Neural cell (in vitro differentiated cells): ENCODE results near the gene KRT86. TPM values are rescaled to one million over a fixed set of nuclear protein-coding genes. Genes with fewer than 3 reads are reported as not detected.

Experiments used
- H2AFZ ChIP-seq: fragments of 200-600, 300-800 bp; sonication (generic), shearing (Covaris generic); 2 replicates; pipeline ENCODE4 v1.6.0; 2014; ENCODE audit warnings: low read depth, mild to moderate bottlenecking, antibody characterized with exemption, low read length, moderate library complexity
- H3F3A ChIP-seq: fragments of 200-600 bp; shearing (Covaris generic); 2 replicates; pipeline ENCODE4 v1.6.1; 2016; ENCODE audit warnings: mild to moderate bottlenecking, moderate library complexity, mixed read lengths, antibody characterized with exemption, low read length; ENCODE audit not compliant: insufficient read depth, poor library complexity, severe bottlenecking
- H3K27ac ChIP-seq: fragments of 200-600, 300-800 bp; sonication (generic), shearing (Covaris generic); 2 replicates; pipeline ENCODE4 v1.5.1; 2014; ENCODE audit warnings: mild to moderate bottlenecking, low read length, moderate library complexity
- H3K27me3 ChIP-seq: fragments of 300-800, 200-600 bp; sonication (generic), shearing (Covaris generic); 2 replicates; pipeline ENCODE4 v1.6.0; 2014; ENCODE audit warnings: mild to moderate bottlenecking, low read depth, low read length, moderate library complexity; ENCODE audit not compliant: insufficient read depth
- H3K36me3 ChIP-seq: fragments of 300-800, 200-600 bp; sonication (generic), shearing (Covaris generic); 2 replicates; pipeline ENCODE4 v1.5.1; 2014; ENCODE audit warnings: mild to moderate bottlenecking, antibody characterized with exemption, low read length, moderate library complexity; ENCODE audit not compliant: insufficient read depth
- H3K4me2 ChIP-seq: fragments of 300-800, 200-600 bp; sonication (generic), shearing (Covaris generic); 2 replicates; pipeline ENCODE4 v1.6.0; 2014; ENCODE audit warnings: mild to moderate bottlenecking, low read length
- H3K4me3 ChIP-seq: fragments of 300-800, 200-600 bp; sonication (generic), shearing (Covaris generic); 2 replicates; pipeline ENCODE4 v1.5.1; 2014; ENCODE audit warnings: mild to moderate bottlenecking, low read length, moderate library complexity
- H3K79me2 ChIP-seq: fragments of 200-600 bp; shearing (Covaris generic); replicated peaks from 2 replicates; pipeline ENCODE4 v1.6.0; 2014; ENCODE audit warnings: mild to moderate bottlenecking, low read length, moderate library complexity; ENCODE audit not compliant: insufficient read depth
- H3K9ac ChIP-seq: fragments of 300-800, 200-600 bp; sonication (generic), shearing (Covaris generic); 2 replicates; pipeline ENCODE4 v1.6.1; 2016; ENCODE audit warnings: mild to moderate bottlenecking, low read length, mixed read lengths
- H3K9me2 ChIP-seq: fragments of 200-600 bp; shearing (Covaris generic); 2 replicates; pipeline ENCODE4 v1.6.1; 2016; ENCODE audit warnings: mild to moderate bottlenecking, low read length, mixed read lengths; ENCODE audit not compliant: insufficient read depth
- H3K9me3 ChIP-seq: fragments of 200-600, 300-800 bp; sonication (generic), shearing (Covaris generic); 2 replicates; pipeline ENCODE4 v1.6.1; 2016; ENCODE audit warnings: mild to moderate bottlenecking, mixed run types, low read length, moderate library complexity, mixed read lengths
- H4K20me1 ChIP-seq: fragments of 200-600 bp; shearing (Covaris generic); 2 replicates; pipeline ENCODE4 v1.6.1; 2016; ENCODE audit warnings: mild to moderate bottlenecking, mixed run types; ENCODE audit not compliant: insufficient read depth
- EP300 ChIP-seq: fragments of 450-650 bp; conservative IDR thresholded peaks from 2 replicates; pipeline ENCODE4 v1.6.1; 2014; ENCODE audit warnings: antibody characterized with exemption, mild to moderate bottlenecking, moderate library complexity; ENCODE audit not compliant: poor library complexity, severe bottlenecking
- EZH2 ChIP-seq: fragments of 200-600, 300-800 bp; shearing (Covaris generic), sonication (generic); IDR thresholded peaks from 2 replicates; pipeline ENCODE4 v1.6.1; 2014; ENCODE audit warnings: antibody characterized with exemption, low read length, borderline replicate concordance, mild to moderate bottlenecking; ENCODE audit not compliant: insufficient read depth, poor library complexity, severe bottlenecking
- MXI1 ChIP-seq: fragments of 450-650 bp; conservative IDR thresholded peaks from 2 replicates; pipeline ENCODE4 v1.6.1; 2014; ENCODE audit warnings: antibody characterized with exemption, mild to moderate bottlenecking; ENCODE audit not compliant: poor library complexity, severe bottlenecking
- POLR2AphosphoS5 ChIP-seq: IDR thresholded peaks from 2 replicates; pipeline ENCODE4 v1.6.1; 2012
- RAD21 ChIP-seq: fragments of 450-650 bp; conservative IDR thresholded peaks from 2 replicates; pipeline ENCODE4 v1.6.1; 2014; ENCODE audit warnings: antibody characterized with exemption, mild to moderate bottlenecking, moderate library complexity
- SMC3 ChIP-seq: fragments of 450-650 bp; conservative IDR thresholded peaks from 2 replicates; pipeline ENCODE4 v1.6.1; 2014; ENCODE audit warnings: antibody characterized with exemption, mild to moderate bottlenecking, moderate library complexity; ENCODE audit not compliant: poor library complexity
- TAF1 ChIP-seq: IDR thresholded peaks from 2 replicates; pipeline ENCODE4 v1.6.1; 2012; ENCODE audit warnings: low read depth
- polyA plus RNA-seq: library from polyadenylated mRNA; depleted of rRNA; stranded (reverse); fragments of >200 nt; gene quantifications from 2 replicates; pipeline ENCODE4 v1.2.3, GENCODE V29; 2014
- TF ChIP-seq, protein P1 (sequence below): IDR thresholded peaks from 2 replicates; pipeline ENCODE4 v1.6.1; 2012; ENCODE audit warnings: borderline replicate concordance
- TF ChIP-seq, protein P2 (sequence below): fragments of 450-650 bp; IDR thresholded peaks from 2 replicates; pipeline ENCODE4 v1.5.1; 2014; ENCODE audit warnings: antibody characterized with exemption, mild to moderate bottlenecking, moderate library complexity; ENCODE audit not compliant: poor library complexity, severe bottlenecking

Gene KRT86
- polyA plus RNA-seq, 1 donor from 2014 or later: not detected

DNA sequence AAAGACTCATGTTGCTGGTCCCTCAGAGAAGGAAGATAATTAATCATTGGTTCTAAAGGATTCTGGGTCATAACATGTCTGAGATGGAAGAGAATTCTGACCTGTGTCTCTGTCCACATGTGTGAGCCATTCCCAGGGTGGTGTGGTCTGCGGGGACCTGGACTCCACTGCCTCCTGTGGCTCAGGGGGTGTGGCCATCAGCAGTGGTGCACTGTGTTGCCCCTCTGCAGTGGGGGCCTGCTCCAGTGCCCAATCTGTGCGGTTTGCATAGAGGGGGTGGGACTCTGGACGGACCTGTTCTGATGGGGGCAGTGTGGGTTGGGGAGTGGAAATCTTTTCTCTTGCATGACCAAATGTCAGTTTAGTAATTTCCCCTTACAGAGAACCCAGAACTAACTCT, 79.3 kb downstream of the KRT86 start:
- Histone ChIP-seq H4K20me1 (no peaks in the 10 kb centered on the region), H3K27ac (no peak overlapping the region), H3K9me2 (no peaks in the 10 kb centered on the region), H3K9ac (no peak overlapping the region), H3K79me2 (no peaks in the 10 kb centered on the region), H3K27me3 (no peaks in the 10 kb centered on the region), H3K36me3 (no peaks in the 10 kb centered on the region), H3F3A (no peaks in the 10 kb centered on the region), H2AFZ (no peak overlapping the region), H3K4me2 (no peak overlapping the region), H3K9me3 (no peaks in the 10 kb centered on the region), H3K4me3 (no peak overlapping the region)
- TF ChIP-seq TAF1 (no peak), POLR2AphosphoS5 (no peak), SMC3 (no peak), RAD21 (no peak), EZH2 (no peak), EP300 (no peak), MXI1 (no peak)
- TF ChIP-seq, protein P1, sequence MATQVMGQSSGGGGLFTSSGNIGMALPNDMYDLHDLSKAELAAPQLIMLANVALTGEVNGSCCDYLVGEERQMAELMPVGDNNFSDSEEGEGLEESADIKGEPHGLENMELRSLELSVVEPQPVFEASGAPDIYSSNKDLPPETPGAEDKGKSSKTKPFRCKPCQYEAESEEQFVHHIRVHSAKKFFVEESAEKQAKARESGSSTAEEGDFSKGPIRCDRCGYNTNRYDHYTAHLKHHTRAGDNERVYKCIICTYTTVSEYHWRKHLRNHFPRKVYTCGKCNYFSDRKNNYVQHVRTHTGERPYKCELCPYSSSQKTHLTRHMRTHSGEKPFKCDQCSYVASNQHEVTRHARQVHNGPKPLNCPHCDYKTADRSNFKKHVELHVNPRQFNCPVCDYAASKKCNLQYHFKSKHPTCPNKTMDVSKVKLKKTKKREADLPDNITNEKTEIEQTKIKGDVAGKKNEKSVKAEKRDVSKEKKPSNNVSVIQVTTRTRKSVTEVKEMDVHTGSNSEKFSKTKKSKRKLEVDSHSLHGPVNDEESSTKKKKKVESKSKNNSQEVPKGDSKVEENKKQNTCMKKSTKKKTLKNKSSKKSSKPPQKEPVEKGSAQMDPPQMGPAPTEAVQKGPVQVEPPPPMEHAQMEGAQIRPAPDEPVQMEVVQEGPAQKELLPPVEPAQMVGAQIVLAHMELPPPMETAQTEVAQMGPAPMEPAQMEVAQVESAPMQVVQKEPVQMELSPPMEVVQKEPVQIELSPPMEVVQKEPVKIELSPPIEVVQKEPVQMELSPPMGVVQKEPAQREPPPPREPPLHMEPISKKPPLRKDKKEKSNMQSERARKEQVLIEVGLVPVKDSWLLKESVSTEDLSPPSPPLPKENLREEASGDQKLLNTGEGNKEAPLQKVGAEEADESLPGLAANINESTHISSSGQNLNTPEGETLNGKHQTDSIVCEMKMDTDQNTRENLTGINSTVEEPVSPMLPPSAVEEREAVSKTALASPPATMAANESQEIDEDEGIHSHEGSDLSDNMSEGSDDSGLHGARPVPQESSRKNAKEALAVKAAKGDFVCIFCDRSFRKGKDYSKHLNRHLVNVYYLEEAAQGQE: no peak
- TF ChIP-seq, protein P2, sequence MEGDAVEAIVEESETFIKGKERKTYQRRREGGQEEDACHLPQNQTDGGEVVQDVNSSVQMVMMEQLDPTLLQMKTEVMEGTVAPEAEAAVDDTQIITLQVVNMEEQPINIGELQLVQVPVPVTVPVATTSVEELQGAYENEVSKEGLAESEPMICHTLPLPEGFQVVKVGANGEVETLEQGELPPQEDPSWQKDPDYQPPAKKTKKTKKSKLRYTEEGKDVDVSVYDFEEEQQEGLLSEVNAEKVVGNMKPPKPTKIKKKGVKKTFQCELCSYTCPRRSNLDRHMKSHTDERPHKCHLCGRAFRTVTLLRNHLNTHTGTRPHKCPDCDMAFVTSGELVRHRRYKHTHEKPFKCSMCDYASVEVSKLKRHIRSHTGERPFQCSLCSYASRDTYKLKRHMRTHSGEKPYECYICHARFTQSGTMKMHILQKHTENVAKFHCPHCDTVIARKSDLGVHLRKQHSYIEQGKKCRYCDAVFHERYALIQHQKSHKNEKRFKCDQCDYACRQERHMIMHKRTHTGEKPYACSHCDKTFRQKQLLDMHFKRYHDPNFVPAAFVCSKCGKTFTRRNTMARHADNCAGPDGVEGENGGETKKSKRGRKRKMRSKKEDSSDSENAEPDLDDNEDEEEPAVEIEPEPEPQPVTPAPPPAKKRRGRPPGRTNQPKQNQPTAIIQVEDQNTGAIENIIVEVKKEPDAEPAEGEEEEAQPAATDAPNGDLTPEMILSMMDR: no peak

- H3K79me2 ChIP-seq: no peaks in the 10 kb centered on the region
- no peak overlapping the region for H2AFZ ChIP-seq
- H3K27me3 ChIP-seq: no peaks in the 10 kb centered on the region
- no peaks in the 10 kb centered on the region for H4K20me1 ChIP-seq
- no peak overlapping the region for H3K27ac ChIP-seq
- no peaks in the 10 kb centered on the region for H3F3A ChIP-seq
- H3K36me3 ChIP-seq: no peaks in the 10 kb centered on the region
- TF ChIP-seq, protein P1: no peak
- TF ChIP-seq EZH2 (no peak), MXI1 (no peak), SMC3 (no peak), EP300 (no peak), POLR2AphosphoS5 (no peak), TAF1 (no peak), RAD21 (no peak)
- TF ChIP-seq, protein P2: no peak
- no peak overlapping the region for H3K4me2 ChIP-seq
- H3K4me3 ChIP-seq: no peak overlapping the region
- H3K9me3 ChIP-seq: no peaks in the 10 kb centered on the region
- no peak overlapping the region for H3K9ac ChIP-seq
- H3K9me2 ChIP-seq: no peaks in the 10 kb centered on the region
Measured at GRCh38 chr12:52354200-52354599, 79.8 kb downstream of the KRT86 start.
